T-helper 2 cell (primary cell): ENCODE results near the gene PLA2G4E.

ENCODE experiments used
- DNase-seq, 5 experiments: peaks; one replicate each; pipeline versions ENCODE4 v3.0.0 to v3.0.0-alpha.2; 2012 to 2022

The PLA2G4E gene

DNA sequence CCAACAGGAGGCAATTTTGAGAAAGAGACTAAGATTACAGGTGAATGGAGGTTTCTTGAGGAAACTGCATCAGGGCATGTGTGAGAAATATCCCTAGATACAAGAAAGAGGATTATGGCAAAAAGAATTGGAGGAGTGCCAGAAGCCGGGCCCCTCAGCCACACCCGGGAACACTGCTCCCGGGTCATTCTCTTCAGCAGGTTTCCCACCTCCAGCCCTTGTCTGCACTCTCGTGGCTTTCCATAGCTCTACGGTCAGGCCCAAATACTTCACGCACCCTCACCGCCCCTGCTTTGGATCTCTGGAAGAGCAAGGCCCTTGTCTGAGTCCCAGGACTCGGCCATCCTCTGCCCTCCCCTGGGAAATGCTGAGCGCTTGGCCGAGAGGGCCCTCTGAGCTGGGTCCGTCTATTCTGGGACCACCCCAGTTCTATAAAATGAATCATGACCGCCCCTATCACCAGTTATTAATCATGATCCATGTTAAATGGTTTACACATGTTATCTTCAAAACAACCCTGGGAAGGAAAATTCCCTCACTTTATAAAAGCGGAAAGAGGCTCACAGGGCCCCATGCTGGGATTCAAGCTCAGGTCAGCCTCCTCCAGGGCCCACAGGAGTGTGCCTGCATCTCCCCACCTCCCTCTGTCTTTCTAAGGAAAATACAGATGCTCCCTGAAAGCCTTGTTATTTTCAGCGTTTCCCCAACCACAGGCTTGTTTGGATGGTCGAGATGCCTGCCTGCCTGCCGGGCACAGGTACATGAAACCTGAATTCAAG lies 88.1 kb downstream of the PLA2G4E start:
- DNase-seq = no peak

DNA sequence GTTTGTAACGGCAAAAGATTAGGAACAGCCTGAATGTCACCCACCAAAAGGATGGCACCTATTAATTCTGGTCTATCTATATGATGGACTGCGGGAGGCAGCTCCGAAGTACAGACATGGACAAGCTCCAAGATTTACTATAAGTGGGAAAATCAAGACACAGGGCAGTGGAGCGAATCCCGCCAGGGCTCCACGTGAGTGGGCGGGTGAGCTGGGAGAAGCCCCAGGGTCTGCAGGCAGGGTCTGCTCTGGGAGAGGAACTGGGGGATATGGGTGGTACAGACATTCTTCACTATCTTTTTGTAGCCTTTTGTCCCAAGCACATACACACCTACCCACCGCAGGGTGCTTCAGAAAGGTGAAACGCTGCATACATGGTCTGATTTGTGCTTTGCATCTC lies 88.7 kb downstream of the PLA2G4E start:
- no peak for DNase-seq
